H9 (cell line): ENCODE measurements around the gene SLIT1. TPM values are rescaled to one million over a fixed set of nuclear protein-coding genes. Genes with fewer than 3 reads are reported as not detected.

ENCODE experiments used
- DNase-seq: peaks from one replicate; pipeline ENCODE4 v3.0.0-alpha.2; 2017
- H2AFZ ChIP-seq: one replicate; pipeline ENCODE4 v1.6.1; 2013; ENCODE audit warnings: mild to moderate bottlenecking, low read length, control low read depth, moderate library complexity
- H2AK5ac ChIP-seq: 2 replicates; pipeline ENCODE4 v1.6.1; 2013; ENCODE audit warnings: low read length, control low read depth, mixed read lengths; ENCODE audit not compliant: insufficient read length
- H2BK120ac ChIP-seq: one replicate; pipeline ENCODE4 v1.6.1; 2013; ENCODE audit warnings: low read depth, mild to moderate bottlenecking, low read length, control low read depth, inconsistent platforms; ENCODE audit not compliant: poor library complexity, severe bottlenecking
- H2BK12ac ChIP-seq: 2 replicates; pipeline ENCODE4 v1.6.1; 2013; ENCODE audit warnings: low read length, control low read depth, mixed read lengths, low read depth; ENCODE audit not compliant: insufficient read length
- H2BK15ac ChIP-seq: 2 replicates; pipeline ENCODE4 v1.6.1; 2013; ENCODE audit warnings: low read depth, low read length, control low read depth
- H2BK20ac ChIP-seq: one replicate; pipeline ENCODE4 v1.6.1; 2013; ENCODE audit warnings: low read depth, mild to moderate bottlenecking, low read length, control low read depth, inconsistent platforms; ENCODE audit not compliant: poor library complexity, severe bottlenecking
- H2BK5ac ChIP-seq: 2 replicates; pipeline ENCODE4 v1.6.1; 2013; ENCODE audit warnings: low read length, control low read depth, mixed read lengths; ENCODE audit not compliant: insufficient read length
- H3K14ac ChIP-seq: 2 replicates; pipeline ENCODE4 v1.6.1; 2013; ENCODE audit warnings: low read length, control low read depth; ENCODE audit not compliant: insufficient read depth
- H3K18ac ChIP-seq: 2 replicates; pipeline ENCODE4 v1.6.1; 2013; ENCODE audit warnings: low read depth, mild to moderate bottlenecking, mixed read lengths, low read length, control low read depth; ENCODE audit not compliant: insufficient read length
- H3K23ac ChIP-seq: 2 replicates; pipeline ENCODE4 v1.6.1; 2013; ENCODE audit warnings: low read length, control low read depth, mixed read lengths, low read depth; ENCODE audit not compliant: insufficient read length
- H3K23me2 ChIP-seq: 2 replicates; pipeline ENCODE4 v1.6.1; 2013; ENCODE audit warnings: low read depth, mild to moderate bottlenecking, mixed read lengths, low read length, control low read depth; ENCODE audit not compliant: insufficient read length, poor library complexity, severe bottlenecking
- H3K27ac ChIP-seq: 2 replicates; pipeline ENCODE4 v1.5.1; 2013; ENCODE audit warnings: low read length, control low read depth, mixed read lengths, low read depth; ENCODE audit not compliant: insufficient read length
- H3K27me3 ChIP-seq: 2 replicates; pipeline ENCODE4 v1.6.1; 2013; ENCODE audit warnings: low read length, control low read depth, inconsistent platforms; ENCODE audit not compliant: insufficient read depth
- H3K4ac ChIP-seq: 2 replicates; pipeline ENCODE4 v1.6.1; 2013; ENCODE audit warnings: low read depth, mild to moderate bottlenecking, control low read depth, inconsistent platforms, low read length, moderate library complexity
- H3K4me1 ChIP-seq: 2 replicates; pipeline ENCODE4 v1.6.1; 2013; ENCODE audit warnings: low read length, control low read depth, inconsistent platforms; ENCODE audit not compliant: insufficient read depth
- H3K4me2 ChIP-seq: 2 replicates; pipeline ENCODE4 v1.6.1; 2013; ENCODE audit warnings: low read length, control low read depth, mixed read lengths; ENCODE audit not compliant: insufficient read length, insufficient read depth
- H3K56ac ChIP-seq: 2 replicates; pipeline ENCODE4 v1.6.1; 2013; ENCODE audit warnings: low read depth, mild to moderate bottlenecking, mixed read lengths, low read length, control low read depth; ENCODE audit not compliant: insufficient read length
- H3K79me1 ChIP-seq: 2 replicates; pipeline ENCODE4 v1.6.1; 2013; ENCODE audit warnings: low read depth, mild to moderate bottlenecking, moderate library complexity, low read length, control low read depth, inconsistent platforms; ENCODE audit not compliant: insufficient read depth, poor library complexity, severe bottlenecking
- H3K79me2 ChIP-seq: 2 replicates; pipeline ENCODE4 v1.6.1; 2013; ENCODE audit warnings: low read length, control low read depth, inconsistent platforms; ENCODE audit not compliant: insufficient read depth
- H3K9ac ChIP-seq: 2 replicates; pipeline ENCODE4 v1.6.1; 2013; ENCODE audit warnings: low read length, control low read depth, mixed read lengths; ENCODE audit not compliant: insufficient read length; ENCODE audit errors: extremely low read depth
- H3K9me3 ChIP-seq: one replicate; pipeline ENCODE4 v1.6.1; 2013; ENCODE audit warnings: low read depth, low read length, inconsistent platforms; ENCODE audit not compliant: control insufficient read depth
- H3T11ph ChIP-seq: one replicate; pipeline ENCODE4 v1.6.1; 2013; ENCODE audit warnings: mild to moderate bottlenecking, low read length, control low read depth, inconsistent platforms
- H4K20me1 ChIP-seq: one replicate; pipeline ENCODE4 v1.6.1; 2013; ENCODE audit not compliant: control insufficient read depth, insufficient read length, insufficient read depth
- H4K5ac ChIP-seq: 2 replicates; pipeline ENCODE4 v1.6.1; 2013; ENCODE audit warnings: low read depth, mild to moderate bottlenecking, mixed read lengths, low read length, control low read depth; ENCODE audit not compliant: insufficient read length
- H4K8ac ChIP-seq: replicated peaks from 2 replicates; pipeline ENCODE4 v1.6.1; 2013; ENCODE audit warnings: low read length, control low read depth, mixed read lengths, low read depth; ENCODE audit not compliant: insufficient read length
- H4K91ac ChIP-seq: 2 replicates; pipeline ENCODE4 v1.6.1; 2013; ENCODE audit warnings: low read depth, mild to moderate bottlenecking, moderate library complexity, mixed read lengths, low read length, control low read depth; ENCODE audit not compliant: insufficient read length
- H3K27ac Mint-ChIP-seq, 3 experiments: 2 replicates in 2 of 3; 3 replicates in 1 of 3; pipeline ENCODE4 v1.8.0; 2020 to 2021; ENCODE audit warnings: mixed read lengths in 3 of 3, mild to moderate bottlenecking in 1 of 3, moderate library complexity in 1 of 3
- H3K27me3 Mint-ChIP-seq: 2 replicates; pipeline ENCODE4 v1.8.0; 2021; ENCODE audit warnings: low read depth, mild to moderate bottlenecking, moderate library complexity, mixed read lengths
- H3K36me3 Mint-ChIP-seq, 3 experiments: 2 replicates in 2 of 3; 3 replicates in 1 of 3; pipeline ENCODE4 v1.8.0; 2020 to 2021; ENCODE audit warnings: low read depth in 3 of 3, mixed read lengths in 3 of 3; ENCODE audit not compliant: insufficient read depth in 1 of 3
- H3K4me1 Mint-ChIP-seq, 2 experiments: 2 replicates each; pipeline ENCODE4 v1.8.0; 2020; ENCODE audit warnings: mixed read lengths in 2 of 2
- H3K4me3 Mint-ChIP-seq, 2 experiments: 2 replicates in 1 of 2; 3 replicates in 1 of 2; pipeline ENCODE4 v1.8.0; 2020 to 2021; ENCODE audit warnings: mild to moderate bottlenecking in 2 of 2, mixed read lengths in 2 of 2, moderate library complexity in 1 of 2
- H3K9me3 Mint-ChIP-seq, 2 experiments: 2 replicates in 1 of 2; 3 replicates in 1 of 2; pipeline ENCODE4 v1.8.0; 2020; ENCODE audit warnings: mild to moderate bottlenecking in 2 of 2, mixed read lengths in 2 of 2, moderate library complexity in 1 of 2
- CTCF ChIP-seq: fragments of 200-600 bp; sonication (generic); conservative IDR thresholded peaks from 3 replicates; pipeline ENCODE4 v1.8.0; 2021; ENCODE audit warnings: antibody characterized with exemption, mild to moderate bottlenecking
- WGBS: extraction: QIAGEN DNeasy Blood & Tissue Kit; methylation state at CpG from one replicate; pipeline ENCODE4 v1.1.7; 2013; ENCODE audit warnings: missing lambda C conversion rate, low lambda C conversion rate, mixed read lengths; ENCODE audit not compliant: insufficient read length; ENCODE audit errors: extremely low coverage; 5-methylcytosine and 5-hydroxymethylcytosine counted together
- total RNA-seq: library from RNA; stranded (reverse); gene quantifications from 2 replicates; pipeline ENCODE4 v1.2.1, GENCODE V29; 2021

The SLIT1 gene
- total RNA-seq, 1 experiment from 2014 or later: 0.57 TPM

- H2AFZ ChIP-seq: no peak overlapping the region
- no peak overlapping the region for H3K27ac ChIP-seq
- no peak overlapping the region for H4K5ac ChIP-seq
- H3K4ac ChIP-seq: no peak overlapping the region
- no peaks in the 10 kb centered on the region for H3K9me3 Mint-ChIP-seq
- no peak overlapping the region for H3T11ph ChIP-seq
- no peaks in the 10 kb centered on the region for H3K9me3 ChIP-seq
- H3K18ac ChIP-seq: no peak overlapping the region
- no peak overlapping the region for H3K23ac ChIP-seq
- no peak overlapping the region for H2BK120ac ChIP-seq
- H3K27me3 ChIP-seq: no peaks in the 10 kb centered on the region
- WGBS: no CpG with 5 or more reads among the region's 11 CpGs
- H3K36me3 Mint-ChIP-seq: no peaks in the 10 kb centered on the region
- peaks cover 0 to 9% of the 10 kb centered on the region in 2 experiments; a peak in 1 of 4 replicates for H3K4me1 Mint-ChIP-seq
- H4K20me1 ChIP-seq: no peaks in the 10 kb centered on the region
- H3K23me2 ChIP-seq: peaks cover 3% of the 10 kb centered on the region
- H3K14ac ChIP-seq: no peak overlapping the region
- no peak overlapping the region for H2BK5ac ChIP-seq
- no peak for DNase-seq
- no peak overlapping the region for H3K56ac ChIP-seq
- H2BK15ac ChIP-seq: no peak overlapping the region
- H3K27me3 Mint-ChIP-seq: no peaks in the 10 kb centered on the region; the same call in none of the 2 replicates
- H3K4me2 ChIP-seq: no peak overlapping the region
- no peaks in the 10 kb centered on the region for H3K4me1 ChIP-seq
- H3K4me3 Mint-ChIP-seq: no peak overlapping the region
- H3K79me1 ChIP-seq: no peaks in the 10 kb centered on the region
- no peak overlapping the region for H4K8ac ChIP-seq
- no peak overlapping the region for H2AK5ac ChIP-seq
- H3K79me2 ChIP-seq: no peaks in the 10 kb centered on the region
- no peak for TF ChIP-seq CTCF
- H3K27ac Mint-ChIP-seq: 0 out of 7 replicates have a peak overlapping the region, but pooled peaks of 1 of the 3 experiments have one; percentile 41
- H3K9ac ChIP-seq: no peak overlapping the region
- no peak overlapping the region for H2BK20ac ChIP-seq
- H4K91ac ChIP-seq: no peak overlapping the region
- no peak overlapping the region for H2BK12ac ChIP-seq
These were observed 56.1 kb downstream of the SLIT1 start for GRCh38 chr10:97129666-97130065.
